ENCODE data around the gene NFATC1.

The NFATC1 gene

DNA sequence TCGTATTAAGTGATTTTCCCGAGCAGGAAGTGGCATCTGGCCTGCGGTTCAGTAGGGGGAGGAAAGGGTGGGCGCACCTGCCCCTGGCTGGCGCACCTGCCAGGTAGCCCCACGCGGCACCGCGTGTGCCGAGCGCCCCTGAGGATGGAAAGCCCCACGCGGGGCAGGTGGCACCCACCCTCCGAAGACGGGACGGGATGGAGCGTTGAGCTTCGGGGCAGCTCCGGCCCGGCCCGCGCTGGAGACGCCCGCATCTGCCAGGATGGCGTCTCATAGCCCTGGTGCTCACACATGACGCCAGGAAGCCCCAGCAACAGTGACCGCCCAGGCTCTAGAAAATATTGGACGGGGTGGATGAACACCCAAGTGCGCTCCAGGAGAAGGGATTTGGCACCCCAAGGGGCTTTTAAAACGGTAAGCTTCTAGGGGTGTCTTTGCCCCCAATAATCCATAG lies 2.5 kb upstream of the NFATC1 start:
- DNase-seq, result no peak

DNA sequence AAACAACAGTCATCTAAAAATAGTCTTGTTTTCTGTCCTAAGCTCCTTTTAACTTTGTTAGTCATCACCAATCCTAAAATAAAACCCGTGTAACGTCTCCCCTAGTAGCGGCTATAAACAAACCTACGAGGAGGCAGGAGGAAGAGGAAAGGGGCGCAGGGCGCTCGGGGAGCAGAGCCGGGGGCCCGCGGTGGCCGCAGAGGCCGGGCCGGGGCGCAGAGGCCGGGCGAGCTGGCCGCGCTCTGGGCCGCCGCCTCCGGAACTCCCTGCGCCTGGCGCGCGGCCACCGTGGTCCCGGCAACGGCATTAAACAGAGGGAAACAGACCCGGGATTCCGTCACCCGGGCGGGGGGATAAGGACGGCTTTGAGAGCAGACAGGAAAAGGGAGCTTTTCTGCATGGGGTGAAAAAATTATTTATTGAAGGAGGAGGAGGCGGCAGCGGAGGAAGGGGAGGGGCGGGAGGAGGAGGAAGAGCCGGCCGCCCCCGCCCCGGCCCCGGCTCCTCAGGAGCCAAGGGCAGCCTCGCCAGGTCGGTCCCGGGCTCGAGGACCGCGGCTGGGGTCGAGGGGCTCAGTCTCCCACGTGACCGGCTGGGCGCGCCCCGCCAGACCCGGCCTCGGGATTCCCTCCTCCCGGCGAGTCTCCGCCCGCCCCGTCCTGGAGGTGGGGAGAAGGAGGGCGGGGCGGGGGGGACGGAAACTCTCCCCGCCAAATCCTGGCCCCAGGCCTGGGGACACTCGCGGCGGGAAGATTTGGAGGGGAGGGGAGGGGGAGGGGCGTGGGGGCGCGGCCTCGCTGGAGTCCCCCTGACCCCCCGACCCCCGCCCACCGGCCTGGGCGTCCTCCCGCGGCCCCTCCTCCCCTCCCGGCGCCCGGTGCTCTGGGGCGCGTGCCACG lies 1.8 kb upstream of the NFATC1 start:
- DNase-seq, result no peak

DNA sequence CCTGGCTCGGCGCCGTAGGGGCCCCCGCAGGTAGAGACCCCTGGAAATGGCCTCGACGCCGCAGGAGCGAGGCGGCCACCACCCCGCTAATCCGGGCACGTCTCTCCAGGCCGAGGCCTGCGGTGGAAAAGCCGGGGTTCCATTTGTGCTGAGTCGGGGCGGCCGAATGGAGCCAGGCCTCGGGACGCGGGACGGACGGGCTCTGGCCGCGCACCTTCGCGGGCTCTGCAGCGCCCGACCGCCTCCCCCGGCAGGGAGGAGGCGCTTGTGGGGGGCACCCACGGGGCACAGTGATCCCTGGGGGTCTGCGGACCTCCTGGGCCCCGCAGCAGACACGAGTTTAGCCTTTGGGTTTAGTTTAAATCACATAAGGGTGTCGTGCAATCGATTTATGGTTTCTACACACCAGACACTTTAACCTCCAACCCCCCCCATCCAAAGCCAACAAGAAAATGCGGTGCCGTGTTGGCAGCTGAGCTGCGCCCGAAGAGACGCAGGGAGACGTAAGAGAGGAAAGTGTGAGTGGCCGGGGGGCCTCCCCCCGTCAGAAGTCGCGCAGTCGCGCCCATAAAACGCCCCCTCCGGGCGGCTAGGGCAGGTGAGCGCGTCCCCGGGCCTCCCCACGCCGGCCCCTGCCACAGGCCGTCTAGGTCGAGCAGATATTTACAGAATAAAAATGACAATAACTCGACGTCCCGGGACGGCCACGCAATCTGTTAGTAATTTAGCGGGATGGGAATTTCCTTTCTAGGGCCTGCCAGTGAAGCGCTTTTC lies 1.0 kb upstream of the NFATC1 start:
- DNase-seq, result no peak

DNA sequence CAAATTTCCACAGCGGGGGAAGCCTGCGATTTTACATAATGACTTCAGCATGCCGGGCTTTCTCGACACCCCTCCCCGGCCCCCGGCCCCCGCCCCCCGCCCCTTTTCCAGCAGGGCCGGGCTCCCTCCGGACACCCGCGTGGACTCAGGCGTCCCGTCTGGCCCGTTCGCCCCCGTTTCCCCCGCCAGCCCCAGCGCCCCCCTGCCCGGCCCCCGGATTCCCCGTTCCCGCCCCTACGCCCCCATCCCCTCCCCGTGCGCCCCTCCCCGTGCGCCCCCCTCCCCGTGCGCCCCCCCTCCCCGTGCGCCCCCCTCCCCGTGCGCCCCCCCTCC lies 456 bp upstream of the NFATC1 start:
- no peak for DNase-seq

DNA sequence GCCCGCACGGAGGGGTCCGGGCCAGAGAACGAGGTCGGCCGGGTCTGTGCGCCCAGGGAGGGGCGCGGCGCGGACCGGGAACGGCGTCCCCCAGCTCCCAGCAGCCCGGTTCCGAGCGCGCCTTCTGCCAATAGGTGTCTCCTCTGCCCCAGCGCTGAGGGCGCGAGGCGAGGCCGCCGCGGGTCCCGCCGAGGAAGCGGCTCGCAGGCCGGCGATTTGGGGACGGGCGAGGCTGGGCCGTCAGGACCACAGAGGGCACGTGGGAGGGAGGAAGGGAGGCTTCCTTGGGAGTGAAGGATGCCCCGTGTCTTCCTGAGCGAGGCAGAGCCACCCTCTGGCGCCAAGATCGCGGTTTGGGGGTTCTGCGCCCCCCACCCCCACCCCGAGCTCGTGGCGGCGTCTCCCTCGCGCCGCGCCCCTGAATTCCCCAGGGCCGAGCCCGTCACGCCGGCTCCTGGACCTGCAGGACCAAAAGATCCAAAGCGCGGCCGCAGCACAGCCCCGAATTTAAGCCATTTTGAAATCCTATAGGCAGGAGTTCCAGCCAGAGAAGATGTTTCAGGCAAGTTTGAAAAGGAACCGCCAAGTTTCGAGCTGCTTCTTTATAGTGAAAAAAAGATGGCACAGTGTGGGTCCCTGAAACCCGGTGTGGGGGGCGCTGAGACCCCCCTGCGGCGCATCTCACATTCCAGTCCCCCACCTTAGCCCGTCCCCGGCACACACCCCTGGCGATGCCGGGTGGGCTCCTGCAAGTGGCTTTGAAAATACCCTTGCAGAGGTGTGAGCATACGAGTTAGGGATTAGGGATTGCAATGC lies 909 bp downstream of the NFATC1 start:
- DNase-seq, result no peak

DNA sequence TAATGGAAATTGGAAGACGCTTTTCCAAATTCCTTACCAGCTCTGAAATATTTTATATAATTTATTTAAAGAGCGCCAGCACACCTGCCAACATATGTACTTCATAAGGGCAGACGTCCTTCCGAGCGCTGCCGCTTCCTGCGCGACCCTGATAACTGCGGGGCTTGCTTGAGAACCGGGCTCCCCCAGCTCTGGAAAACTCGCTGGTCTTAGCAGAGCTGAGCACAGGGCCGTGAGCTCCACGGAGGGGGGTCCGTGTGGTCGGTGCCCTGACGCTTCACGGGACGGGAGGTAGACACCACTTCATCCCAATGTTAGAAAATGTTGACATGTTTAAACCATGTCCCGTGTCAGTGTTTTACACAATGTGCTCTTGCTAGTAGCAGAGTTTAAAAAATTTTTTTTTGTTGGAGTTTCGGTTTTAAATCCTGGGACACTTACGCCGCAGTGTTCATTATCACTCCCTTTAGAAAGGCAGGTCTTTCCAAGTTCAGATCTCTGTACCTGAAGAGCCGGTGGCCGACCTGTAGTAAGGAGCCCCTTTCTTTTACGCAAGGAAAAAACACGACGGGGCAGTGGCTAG lies 1.6 kb downstream of the NFATC1 start:
- DNase-seq, result no peak

DNA sequence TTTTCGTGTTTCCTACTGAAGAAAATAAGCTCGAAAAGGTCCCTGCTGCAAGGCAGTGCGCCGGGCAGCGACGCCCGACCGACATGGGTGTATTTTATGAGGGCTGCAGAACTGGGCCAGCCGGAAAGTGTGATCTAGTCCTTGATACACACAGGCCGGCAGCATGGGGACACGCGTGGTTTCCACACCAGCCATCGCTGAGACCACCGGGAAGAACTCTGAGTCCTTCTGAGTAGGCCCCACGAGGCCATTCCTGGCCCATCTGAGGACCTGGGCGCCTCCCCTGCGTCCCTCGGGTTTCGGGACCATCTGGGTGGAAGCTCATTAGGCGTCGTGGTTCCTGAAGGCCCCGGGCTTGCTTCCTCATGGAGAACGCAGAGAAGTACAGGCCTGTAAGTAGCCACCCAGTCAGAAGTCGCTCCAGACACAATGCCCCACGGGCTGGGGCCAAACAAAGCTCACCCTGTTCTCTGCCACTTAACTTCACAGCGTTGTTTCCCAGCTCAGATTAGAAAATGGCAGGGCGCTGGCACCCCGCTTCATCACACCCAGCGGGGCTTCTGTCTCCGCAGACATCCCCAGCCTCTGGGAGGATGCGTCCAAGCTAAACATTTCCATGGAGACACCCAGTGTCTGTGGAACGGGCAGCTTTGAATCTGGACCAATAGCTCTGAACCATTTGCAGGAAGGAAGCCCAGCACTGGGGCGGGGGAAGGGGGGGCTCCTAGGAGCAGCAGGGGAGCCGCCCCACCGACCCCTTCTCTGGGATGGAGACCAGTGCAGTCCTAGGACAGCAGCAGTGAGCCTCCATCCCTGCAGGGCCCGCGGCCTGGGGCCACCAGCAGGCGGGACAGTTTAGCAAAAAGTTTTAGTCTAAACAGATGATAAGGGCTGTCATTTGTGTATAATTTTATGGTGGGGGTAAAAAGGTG lies 2.4 kb downstream of the NFATC1 start:
- no peak for DNase-seq

DNA sequence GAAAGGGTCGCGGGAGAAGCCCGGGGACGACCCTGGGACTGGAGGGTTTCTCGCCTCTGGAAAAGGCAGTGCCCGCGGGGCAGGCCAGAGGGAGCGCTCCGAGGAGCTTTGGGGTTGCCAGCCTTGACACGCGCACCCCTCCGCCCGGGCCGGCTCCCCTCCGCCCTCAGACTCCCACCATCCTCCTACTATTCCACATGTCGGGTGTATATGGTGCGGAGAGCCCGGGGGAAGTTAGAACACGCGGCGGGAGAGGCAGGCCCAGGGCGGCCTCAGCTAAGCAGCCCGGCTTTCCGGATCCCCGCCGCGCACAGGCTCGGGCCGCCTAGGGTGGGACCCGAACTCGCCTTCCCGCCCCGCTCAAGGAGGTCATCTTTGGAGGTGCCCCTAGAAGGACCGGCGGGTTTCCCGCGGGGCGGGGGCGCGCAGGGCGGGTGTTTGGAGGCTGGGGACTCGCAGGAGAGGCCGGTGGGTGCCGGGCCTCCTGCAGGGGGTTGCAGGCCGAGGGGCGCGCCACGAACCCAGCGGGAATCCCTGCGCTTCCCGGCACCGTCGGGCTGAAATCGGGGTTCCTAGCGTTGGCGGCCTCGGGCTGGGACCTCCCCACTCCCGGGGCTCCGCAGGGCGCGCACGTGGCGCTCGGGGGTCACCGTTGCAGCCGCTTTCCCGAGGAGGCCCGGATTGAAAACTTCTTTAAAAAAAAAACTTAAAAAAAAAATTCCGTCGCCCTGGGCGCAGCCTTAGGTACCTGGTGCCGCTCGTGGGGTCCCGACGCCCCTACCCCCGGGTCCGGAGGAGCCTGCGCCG lies 3.7 kb downstream of the NFATC1 start:
- no peak for DNase-seq

DNA sequence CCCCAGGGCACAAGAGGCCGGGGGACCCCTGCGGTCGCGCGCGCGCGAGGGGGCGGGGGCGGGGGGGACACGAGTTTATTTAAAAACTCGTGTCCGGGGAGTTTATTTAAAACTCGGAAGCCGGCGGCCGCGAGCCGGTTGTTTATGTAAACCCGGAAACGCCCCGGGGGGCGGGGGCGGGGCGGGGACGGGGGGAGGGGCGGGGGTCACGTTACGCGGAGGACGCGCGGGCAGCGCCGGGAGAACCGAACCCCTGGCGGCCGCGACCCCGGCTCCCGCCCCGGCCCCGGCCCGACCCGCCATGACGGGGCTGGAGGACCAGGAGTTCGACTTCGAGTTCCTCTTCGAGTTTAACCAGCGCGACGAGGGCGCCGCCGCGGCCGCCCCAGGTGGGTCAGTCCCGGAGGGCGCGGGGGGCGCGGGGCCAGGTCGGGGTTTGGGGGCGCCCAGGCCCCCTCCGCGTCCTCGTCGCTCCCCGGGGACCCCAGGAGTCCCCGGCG lies 4.4 kb downstream of the NFATC1 start:
- DNase-seq, result no peak

DNA sequence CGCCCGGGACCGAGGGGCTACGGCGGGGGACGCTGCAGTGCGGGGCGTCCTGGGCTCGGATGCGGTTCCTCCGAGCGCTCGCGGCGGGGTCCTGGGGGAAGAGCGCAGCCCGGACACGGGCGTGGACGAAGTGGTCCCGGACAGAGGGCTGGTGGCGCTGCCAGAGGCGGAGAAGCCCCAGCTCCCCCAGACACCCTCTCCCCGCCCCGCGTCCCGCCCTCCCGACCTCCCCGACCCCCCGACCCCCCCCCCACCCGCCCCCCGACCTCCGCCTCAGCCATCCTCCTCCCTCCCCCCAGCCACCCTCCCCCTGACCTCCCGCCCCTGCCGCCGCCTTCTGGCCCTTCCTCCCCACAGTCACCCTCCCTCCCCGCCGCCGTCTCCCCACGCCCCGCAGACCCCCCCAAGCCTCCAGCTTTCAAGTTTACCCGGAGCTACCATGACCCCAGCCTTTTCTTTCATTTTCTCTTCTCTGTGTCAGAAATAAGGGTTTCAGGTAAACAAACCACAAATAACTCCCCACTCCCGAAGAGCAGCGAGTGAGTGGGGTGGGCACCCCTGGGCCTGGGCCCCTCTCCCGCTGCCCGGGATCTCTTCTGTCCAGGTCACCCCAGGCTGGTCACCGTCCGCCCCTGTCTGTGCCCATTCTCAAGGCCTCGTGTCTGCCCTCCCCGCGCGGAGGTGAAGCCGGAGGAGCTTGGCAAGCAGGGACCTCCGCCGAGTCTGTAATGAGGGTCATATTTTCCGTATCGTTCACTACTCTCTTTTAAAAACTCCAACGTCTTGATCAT lies 5.1 kb downstream of the NFATC1 start:
- DNase-seq, result no peak

DNA sequence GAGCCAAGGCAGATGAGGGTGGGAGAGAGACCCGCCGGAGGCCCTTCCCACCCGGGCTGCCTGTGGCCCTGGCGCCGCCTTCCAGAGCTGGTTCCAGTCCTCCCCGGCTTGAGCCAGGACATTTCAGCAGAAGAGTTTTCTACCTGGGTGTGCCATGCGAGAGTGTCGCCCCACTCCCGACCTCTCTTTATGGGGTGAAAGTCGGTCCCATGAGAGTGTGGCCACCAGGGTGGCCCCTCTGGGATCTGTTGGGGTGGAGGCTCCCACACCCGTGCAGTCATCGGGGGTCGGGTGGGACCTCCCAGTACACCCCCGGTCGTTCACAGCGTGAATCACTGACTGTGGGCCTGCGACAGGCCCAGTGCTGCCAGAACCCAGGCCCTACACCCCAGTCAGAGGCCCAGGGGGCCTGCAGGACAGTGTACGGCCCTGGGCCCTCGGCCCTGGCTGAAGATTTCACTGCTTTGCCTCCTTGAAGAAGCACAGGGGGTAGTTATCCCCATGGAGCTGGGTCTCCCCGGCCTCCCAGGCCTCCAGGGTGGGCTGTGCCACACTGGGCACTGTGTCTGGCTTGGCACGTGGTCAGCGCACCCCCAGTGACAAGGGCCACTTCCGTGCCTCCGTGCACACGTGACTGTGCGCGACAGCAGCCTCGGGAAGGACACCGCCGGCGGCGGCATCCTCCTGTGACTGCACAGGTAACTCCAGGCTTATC lies 5.9 kb downstream of the NFATC1 start:
- no peak for DNase-seq

DNA sequence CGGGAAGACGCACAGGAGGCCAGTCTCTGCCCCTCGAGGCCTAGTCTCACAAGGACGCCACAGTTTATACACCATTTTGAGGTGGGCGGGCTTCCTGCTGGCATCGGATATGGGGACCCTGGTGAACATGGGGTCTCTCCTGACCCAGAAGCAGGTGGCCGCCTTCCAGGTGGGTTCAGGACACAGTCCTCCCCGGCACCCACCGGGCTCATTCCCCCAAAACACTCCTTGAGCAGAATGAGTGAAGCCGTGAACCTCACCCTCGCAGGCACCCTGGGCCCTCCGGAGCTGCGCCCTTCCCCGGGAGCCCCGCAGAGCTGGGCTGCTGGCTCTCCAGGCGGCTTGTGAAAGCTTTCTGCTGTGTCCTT lies 6.5 kb downstream of the NFATC1 start:
- no peak for DNase-seq

DNA sequence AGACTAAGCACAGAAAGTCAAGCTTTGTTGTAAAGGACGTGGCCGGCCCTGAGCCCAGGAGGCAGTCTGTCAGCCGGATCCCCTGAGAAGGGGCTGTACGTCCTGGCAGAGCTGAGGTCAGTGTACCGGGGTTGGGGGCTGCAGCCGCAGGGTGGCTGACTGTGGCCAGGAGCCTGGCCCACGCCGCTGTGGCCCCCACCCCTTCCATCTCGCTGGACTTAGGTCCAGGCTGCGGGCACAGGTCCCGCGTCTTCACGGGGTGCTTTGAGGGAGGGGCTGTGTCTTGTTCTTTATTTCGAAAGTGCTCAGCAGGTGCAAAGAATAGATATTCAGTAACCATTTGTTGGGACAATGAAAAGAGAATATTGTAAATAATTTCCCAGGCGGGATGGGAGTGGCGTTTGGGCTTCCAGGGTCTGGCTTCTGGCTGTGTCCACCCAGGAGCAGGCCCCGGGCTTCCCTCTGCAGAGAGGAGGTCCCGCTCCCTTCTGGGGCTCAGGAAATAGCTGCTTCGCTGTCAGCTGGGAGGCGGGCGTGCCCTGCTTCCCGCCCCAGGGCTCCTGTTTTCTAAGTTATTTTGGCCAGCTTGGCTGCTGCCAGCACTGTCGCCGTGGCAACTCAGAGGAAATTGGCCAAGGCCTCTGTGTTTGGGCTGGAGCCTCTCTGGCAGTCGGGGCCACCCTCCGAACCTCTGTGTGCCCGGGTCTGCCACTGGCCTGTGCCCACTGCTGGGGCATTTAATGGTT lies 7.4 kb downstream of the NFATC1 start:
- DNase-seq, result no peak

DNA sequence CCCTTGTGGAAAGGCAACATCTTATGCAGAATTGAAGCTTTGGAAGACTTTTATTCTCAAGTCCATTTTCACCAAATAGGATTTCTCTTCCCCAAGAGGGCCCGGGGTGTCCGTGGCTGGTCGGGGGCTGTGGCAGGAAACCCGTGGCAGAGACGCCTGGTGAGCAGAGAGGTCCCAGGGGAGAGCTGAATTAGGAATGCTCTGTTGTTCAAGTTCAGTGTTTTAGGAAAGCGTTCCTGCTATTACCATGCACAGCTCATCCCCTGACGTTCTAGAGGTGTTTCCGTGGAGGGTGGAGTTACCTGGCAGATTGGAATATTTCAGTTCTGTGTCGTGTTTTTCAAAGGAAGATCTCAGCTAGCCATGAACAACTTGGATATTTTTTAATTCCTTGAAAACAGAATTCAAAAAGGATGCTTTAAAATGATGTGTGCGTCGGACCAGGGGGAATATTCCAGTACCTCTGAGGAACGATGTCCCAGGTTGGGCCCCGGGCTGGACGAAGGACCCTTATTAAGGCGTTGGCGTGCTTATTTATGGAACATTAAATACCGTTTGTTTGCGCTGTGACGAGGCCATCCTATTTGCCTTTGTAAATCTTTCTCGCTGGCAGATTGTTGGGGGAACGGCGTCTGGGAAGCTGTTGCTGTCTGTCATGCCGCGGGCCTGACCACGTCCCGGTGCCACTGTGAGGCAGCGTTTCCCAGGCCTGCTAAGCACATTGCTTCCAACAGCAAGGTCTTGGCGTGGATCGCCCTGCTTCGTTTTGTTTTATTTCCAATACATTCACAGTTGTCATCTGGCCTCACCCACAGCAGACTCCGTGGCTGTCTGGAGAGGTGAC lies 8.2 kb downstream of the NFATC1 start:
- DNase-seq, result no peak

DNA sequence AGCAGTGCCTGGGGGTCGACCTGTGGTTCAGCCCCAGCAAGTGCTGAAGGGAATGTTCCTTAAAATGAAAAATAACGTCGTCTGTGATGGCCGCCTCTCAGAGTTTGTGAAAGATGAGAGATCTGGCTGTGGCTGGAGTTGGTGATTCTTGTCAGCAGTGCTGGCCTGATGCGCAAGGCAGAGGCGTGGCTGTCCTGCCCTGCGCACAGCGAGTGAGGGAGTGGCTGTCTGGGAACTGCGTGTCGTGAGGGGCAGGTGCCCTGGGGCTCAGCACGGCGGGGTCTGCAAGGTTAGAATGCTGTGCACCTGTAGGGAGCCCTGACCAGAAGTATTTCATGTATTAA lies 8.8 kb downstream of the NFATC1 start:
- no peak for DNase-seq

DNA sequence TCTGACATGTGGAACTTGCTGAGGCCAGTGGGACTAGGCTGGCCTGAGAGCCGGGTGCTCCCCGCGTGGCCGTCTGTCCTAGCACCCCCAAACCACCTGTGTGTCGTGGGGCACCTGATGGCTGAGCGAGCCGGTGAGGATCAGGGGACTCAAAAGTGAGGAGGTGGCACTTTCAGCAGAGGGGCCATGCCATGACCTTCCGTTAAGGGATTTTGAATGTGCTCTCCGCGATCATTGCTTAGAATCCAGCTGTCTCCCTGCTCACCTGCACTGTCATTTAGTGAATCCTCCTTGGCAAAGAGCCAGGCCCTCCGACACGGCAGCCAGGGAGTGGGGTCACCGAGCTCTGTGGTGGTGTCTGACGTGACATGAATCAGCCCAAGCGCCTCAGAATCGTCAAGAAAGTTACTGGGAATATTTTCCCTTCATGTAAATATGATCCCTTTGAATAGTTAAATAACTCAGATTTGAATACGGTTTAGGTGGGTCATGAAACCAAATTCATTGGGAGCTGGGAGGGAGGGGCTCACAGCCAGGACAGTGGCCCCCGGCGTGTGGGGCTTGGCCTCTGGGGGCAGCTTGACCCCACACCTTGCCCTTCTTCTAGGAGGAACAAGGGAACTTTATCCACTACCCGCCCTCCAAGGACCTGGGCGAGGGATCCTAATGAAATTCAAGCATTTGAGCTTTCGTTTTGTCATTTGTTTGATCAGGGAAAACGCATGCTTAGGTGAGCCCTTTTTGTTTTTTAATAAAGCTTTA lies 9.5 kb downstream of the NFATC1 start:
- no peak for DNase-seq

All from GDM1 (cell line).